PC-9 (cell line): ENCODE data around the gene MAN2A2. TPM values are rescaled to one million over a fixed set of nuclear protein-coding genes. Genes with fewer than 3 reads are reported as not detected.

Source experiments
- BruUV-seq: library from RNA; stranded (reverse); fragments of 400-500 nt; replicated peaks from 2 replicates; lab custom pipeline; 2021; lab: Mats Ljungman, UMichigan
- CTCF ChIA-PET: fragments of 300-600 bp; sonication (Branson Sonifier 250); formaldehyde crosslinking; loops from one replicate; lab custom pipeline; 2022; ENCODE audit warnings: antibody characterized with exemption; lab: Charles Lee
- POLR2A ChIA-PET: fragments of 300-600 bp; sonication (Branson Sonifier 250); formaldehyde crosslinking; loops from one replicate; lab custom pipeline; 2022; ENCODE audit warnings: antibody characterized with exemption; ENCODE audit not compliant: unreplicated experiment; lab: Charles Lee
- DNase-seq, 2 experiments: peaks; one replicate each; pipeline versions ENCODE4 v3.0.0 to v3.0.0-alpha.2; 2015 to 2022; ENCODE audit warnings: mixed read lengths in 1 of 2
- H2AFZ ChIP-seq: fragments of 200-600 bp; sonication (generic); 2 replicates; pipeline ENCODE4 v1.8.1; 2017; ENCODE audit warnings: antibody characterized with exemption
- H3F3A ChIP-seq: fragments of 200-600 bp; sonication (generic); 2 replicates; pipeline ENCODE4 v1.8.1; 2017; ENCODE audit warnings: antibody characterized with exemption, mild to moderate bottlenecking, low read depth; ENCODE audit not compliant: insufficient read depth
- H3K27ac ChIP-seq: fragments of 200-600 bp; sonication (generic); 2 replicates; pipeline ENCODE4 v1.6.1; 2016; ENCODE audit warnings: mixed run types
- H3K27me3 ChIP-seq: fragments of 200-600 bp; sonication (generic); 2 replicates; pipeline ENCODE4 v1.6.1; 2016; ENCODE audit warnings: low read depth, mixed run types; ENCODE audit not compliant: insufficient read depth
- H3K36me3 ChIP-seq: fragments of 200-600 bp; sonication (generic); 2 replicates; pipeline ENCODE4 v1.6.1; 2016; ENCODE audit warnings: low read depth, mixed run types
- H3K4me1 ChIP-seq: fragments of 200-600 bp; sonication (generic); replicated peaks from 2 replicates; pipeline ENCODE4 v1.6.1; 2016; ENCODE audit warnings: mixed run types; ENCODE audit not compliant: insufficient read depth
- H3K4me2 ChIP-seq: fragments of 200-600 bp; sonication (generic); 2 replicates; pipeline ENCODE4 v1.6.1; 2017; ENCODE audit warnings: mixed run types
- H3K4me3 ChIP-seq: fragments of 200-600 bp; sonication (generic); 2 replicates; pipeline ENCODE4 v1.6.1; 2016; ENCODE audit warnings: mixed run types
- H3K79me2 ChIP-seq: fragments of 200-600 bp; sonication (generic); 2 replicates; pipeline ENCODE4 v1.6.1; 2017; ENCODE audit warnings: low read depth, mixed run types
- H3K9me2 ChIP-seq: fragments of 200-600 bp; sonication (generic); 2 replicates; pipeline ENCODE4 v1.8.1; 2017; ENCODE audit warnings: mild to moderate bottlenecking; ENCODE audit not compliant: insufficient read depth
- H3K9me3 ChIP-seq: fragments of 200-600 bp; sonication (generic); 2 replicates; pipeline ENCODE4 v1.8.1; 2016; ENCODE audit warnings: low read depth; ENCODE audit not compliant: insufficient read depth
- H4K20me1 ChIP-seq: fragments of 200-600 bp; sonication (generic); 2 replicates; pipeline ENCODE4 v1.8.1; 2017; ENCODE audit not compliant: insufficient read depth
- EZH2 ChIP-seq: fragments of 200-600 bp; sonication (generic); IDR thresholded peaks from 2 replicates; pipeline ENCODE4 v1.8.0; 2017; ENCODE audit warnings: antibody characterized with exemption, low read depth
- intact Hi-C: fragments of 100-400 bp; cut with micrococcal nuclease; formaldehyde crosslinking; loops from one replicate; pipeline ENCODE4 v1.10.0; 2022; ENCODE audit not compliant: unreplicated experiment
- total RNA-seq: library from RNA; stranded (reverse); gene quantifications from 2 replicates; pipeline ENCODE4 v1.2.3, GENCODE V29; 2021
- TF ChIP-seq, protein P1 (sequence below): fragments of 200-600 bp; sonication (generic); conservative IDR thresholded peaks from 2 replicates; pipeline ENCODE4 v1.6.1; 2017; ENCODE audit warnings: mixed run types, antibody characterized with exemption, mild to moderate bottlenecking, moderate library complexity

The MAN2A2 gene
- total RNA-seq, 1 experiment from 2014 or later = 27.1 TPM

DNA sequence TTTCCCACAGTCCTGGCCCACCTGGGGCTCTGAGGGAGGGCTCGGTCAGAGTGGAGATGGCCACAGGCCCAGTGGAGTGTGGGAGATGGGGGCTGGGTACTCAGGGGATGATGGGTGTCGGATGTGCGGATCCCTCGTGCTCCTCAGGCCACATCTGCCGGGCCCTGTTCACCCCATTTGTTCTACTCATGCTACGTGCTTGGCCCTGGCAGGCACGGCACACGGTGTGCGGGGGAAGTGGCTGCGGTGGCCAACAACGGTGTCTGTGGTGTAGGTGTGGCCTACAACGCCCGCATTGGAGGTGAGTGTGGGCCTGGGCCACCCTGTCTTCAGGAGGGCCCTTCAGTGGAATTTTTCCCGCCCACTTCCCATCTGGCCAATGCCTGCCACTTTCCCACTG lies 25.8 kb upstream of the MAN2A2 start:
- Histone ChIP-seq H3F3A (peaks cover 19% of the 10 kb centered on the region; the same call in 1 of the 2 replicates), H3K36me3 (peaks cover 9% of the 10 kb centered on the region; the same call in 1 of the 2 replicates), H3K27ac (no peak overlapping the region), H3K4me2 (no peak overlapping the region), H3K9me2 (no peaks in the 10 kb centered on the region), H2AFZ (no peak overlapping the region), H3K9me3 (no peaks in the 10 kb centered on the region), H3K4me1 (peaks cover 22% of the 10 kb centered on the region), H3K27me3 (no peaks in the 10 kb centered on the region), H3K4me3 (no peak overlapping the region), H3K79me2 (peaks cover 22% of the 10 kb centered on the region), H4K20me1 (peaks cover 26% of the 10 kb centered on the region)
- ChIA-PET CTCF (no interaction called here), POLR2A (no interaction called here)
- TF ChIP-seq, protein P1, sequence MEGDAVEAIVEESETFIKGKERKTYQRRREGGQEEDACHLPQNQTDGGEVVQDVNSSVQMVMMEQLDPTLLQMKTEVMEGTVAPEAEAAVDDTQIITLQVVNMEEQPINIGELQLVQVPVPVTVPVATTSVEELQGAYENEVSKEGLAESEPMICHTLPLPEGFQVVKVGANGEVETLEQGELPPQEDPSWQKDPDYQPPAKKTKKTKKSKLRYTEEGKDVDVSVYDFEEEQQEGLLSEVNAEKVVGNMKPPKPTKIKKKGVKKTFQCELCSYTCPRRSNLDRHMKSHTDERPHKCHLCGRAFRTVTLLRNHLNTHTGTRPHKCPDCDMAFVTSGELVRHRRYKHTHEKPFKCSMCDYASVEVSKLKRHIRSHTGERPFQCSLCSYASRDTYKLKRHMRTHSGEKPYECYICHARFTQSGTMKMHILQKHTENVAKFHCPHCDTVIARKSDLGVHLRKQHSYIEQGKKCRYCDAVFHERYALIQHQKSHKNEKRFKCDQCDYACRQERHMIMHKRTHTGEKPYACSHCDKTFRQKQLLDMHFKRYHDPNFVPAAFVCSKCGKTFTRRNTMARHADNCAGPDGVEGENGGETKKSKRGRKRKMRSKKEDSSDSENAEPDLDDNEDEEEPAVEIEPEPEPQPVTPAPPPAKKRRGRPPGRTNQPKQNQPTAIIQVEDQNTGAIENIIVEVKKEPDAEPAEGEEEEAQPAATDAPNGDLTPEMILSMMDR = no peak
- no peak for TF ChIP-seq EZH2
- no TSS peak for BruUV-seq
- no peak for DNase-seq
- intact Hi-C loops = no loop called here

DNA sequence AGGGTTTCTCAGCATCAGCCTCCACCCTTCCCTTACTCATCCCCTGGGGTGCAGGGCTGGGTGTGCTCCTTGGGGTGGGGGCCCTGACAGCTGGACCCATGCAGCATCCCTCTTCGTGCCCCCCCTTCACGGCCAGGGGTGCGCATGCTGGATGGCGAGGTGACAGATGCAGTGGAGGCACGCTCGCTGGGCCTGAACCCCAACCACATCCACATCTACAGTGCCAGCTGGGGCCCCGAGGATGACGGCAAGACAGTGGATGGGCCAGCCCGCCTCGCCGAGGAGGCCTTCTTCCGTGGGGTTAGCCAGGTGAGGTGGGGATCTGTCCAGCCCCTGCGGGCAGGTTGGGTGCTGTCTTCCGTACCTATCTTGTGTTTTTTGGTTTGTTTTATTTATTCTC lies 25.1 kb upstream of the MAN2A2 start:
- no TSS peak for BruUV-seq
- H3K79me2 ChIP-seq = peaks cover 16% of the 10 kb centered on the region
- no peak overlapping the region for H3K4me3 ChIP-seq
- H3K4me1 ChIP-seq = peaks cover 16% of the 10 kb centered on the region
- peaks cover 15% of the 10 kb centered on the region; the same call in 1 of the 2 replicates for H3F3A ChIP-seq
- TF ChIP-seq EZH2 = no peak
- TF ChIP-seq, protein P1 = no peak
- no peak overlapping the region for H3K4me2 ChIP-seq
- H3K9me3 ChIP-seq = no peaks in the 10 kb centered on the region
- ChIA-PET POLR2A (no interaction called here), CTCF (no interaction called here)
- peaks cover 25% of the 10 kb centered on the region for H4K20me1 ChIP-seq
- no peak overlapping the region for H2AFZ ChIP-seq
- intact Hi-C loops = no loop called here
- H3K27ac ChIP-seq = no peak overlapping the region
- H3K36me3 ChIP-seq = peaks cover 9% of the 10 kb centered on the region; the same call in 1 of the 2 replicates
- no peaks in the 10 kb centered on the region for H3K9me2 ChIP-seq
- H3K27me3 ChIP-seq = no peaks in the 10 kb centered on the region
- no peak for DNase-seq

DNA sequence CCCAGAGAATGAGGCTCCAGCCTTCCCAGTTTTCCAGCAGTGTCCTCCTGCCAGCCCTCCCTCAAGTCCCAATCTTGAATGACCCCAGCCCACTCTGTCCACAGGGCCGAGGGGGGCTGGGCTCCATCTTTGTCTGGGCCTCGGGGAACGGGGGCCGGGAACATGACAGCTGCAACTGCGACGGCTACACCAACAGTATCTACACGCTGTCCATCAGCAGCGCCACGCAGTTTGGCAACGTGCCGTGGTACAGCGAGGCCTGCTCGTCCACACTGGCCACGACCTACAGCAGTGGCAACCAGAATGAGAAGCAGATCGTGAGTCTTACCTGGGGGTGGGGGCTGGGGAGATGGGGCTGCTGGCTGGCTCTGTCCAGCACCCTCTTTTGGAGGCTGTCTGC lies 24.4 kb upstream of the MAN2A2 start:
- H2AFZ ChIP-seq = no peak overlapping the region
- CTCF ChIA-PET = no interaction called here

More for the DNA sequence above, 24.4 kb upstream of the MAN2A2 start:
- Histone ChIP-seq H3K79me2 (peaks cover 9% of the 10 kb centered on the region), H3K27ac (no peak overlapping the region), H3F3A (peaks cover 12% of the 10 kb centered on the region; the same call in 1 of the 2 replicates), H3K27me3 (no peaks in the 10 kb centered on the region), H3K4me3 (no peak overlapping the region), H3K9me3 (no peaks in the 10 kb centered on the region), H4K20me1 (peaks cover 23% of the 10 kb centered on the region), H3K4me1 (peaks cover 9% of the 10 kb centered on the region), H3K36me3 (peaks cover 9% of the 10 kb centered on the region; the same call in 1 of the 2 replicates), H3K9me2 (no peaks in the 10 kb centered on the region), H3K4me2 (no peak overlapping the region)
- POLR2A ChIA-PET = no interaction called here
- TF ChIP-seq, protein P1 = no peak
- no peak for TF ChIP-seq EZH2
- no TSS peak for BruUV-seq
- no peak for DNase-seq
- intact Hi-C loops = no loop called here
